GM12875 (cell line): ENCODE data around the gene CYP4Z1.
"Not testable (repeated sequence)": the region's sequence is repeated elsewhere in the genome, so short reads cannot be mapped to it uniquely, and the experiment has no call there.

ENCODE experiments used
- H3K4me3 ChIP-seq: one replicate; pipeline ENCODE4 v1.5.1; 2011; ENCODE audit warnings: low read depth, low read length, control low read depth
- TF ChIP-seq, protein P1 (sequence below): IDR thresholded peaks from 2 replicates; pipeline ENCODE4 v1.5.1; 2011; ENCODE audit warnings: low read depth, mild to moderate bottlenecking, control low read depth, inconsistent platforms, low read length, moderate library complexity, borderline replicate concordance; ENCODE audit not compliant: insufficient read depth

Gene CYP4Z1

DNA sequence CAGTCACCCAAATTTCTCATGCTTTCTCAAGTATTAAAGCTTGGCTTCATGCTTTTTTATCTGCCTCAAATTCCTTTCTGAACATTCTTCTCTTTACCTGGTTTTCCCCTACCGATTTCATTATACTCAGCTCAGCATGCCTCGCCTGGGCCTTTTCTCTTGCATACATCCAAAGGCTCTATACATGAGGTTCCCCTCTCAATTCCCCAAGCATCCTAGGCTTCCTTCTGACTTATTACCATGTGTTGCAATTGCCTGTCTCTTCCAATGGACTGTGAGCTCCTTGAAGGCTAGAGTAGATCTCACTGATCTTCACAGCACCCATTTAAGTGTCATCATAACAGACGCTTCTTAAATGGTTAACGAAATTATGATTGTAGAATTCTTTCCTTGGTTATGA is 46.1 kb downstream of the CYP4Z1 start:
- no peak overlapping the region for H3K4me3 ChIP-seq
- TF ChIP-seq, protein P1, sequence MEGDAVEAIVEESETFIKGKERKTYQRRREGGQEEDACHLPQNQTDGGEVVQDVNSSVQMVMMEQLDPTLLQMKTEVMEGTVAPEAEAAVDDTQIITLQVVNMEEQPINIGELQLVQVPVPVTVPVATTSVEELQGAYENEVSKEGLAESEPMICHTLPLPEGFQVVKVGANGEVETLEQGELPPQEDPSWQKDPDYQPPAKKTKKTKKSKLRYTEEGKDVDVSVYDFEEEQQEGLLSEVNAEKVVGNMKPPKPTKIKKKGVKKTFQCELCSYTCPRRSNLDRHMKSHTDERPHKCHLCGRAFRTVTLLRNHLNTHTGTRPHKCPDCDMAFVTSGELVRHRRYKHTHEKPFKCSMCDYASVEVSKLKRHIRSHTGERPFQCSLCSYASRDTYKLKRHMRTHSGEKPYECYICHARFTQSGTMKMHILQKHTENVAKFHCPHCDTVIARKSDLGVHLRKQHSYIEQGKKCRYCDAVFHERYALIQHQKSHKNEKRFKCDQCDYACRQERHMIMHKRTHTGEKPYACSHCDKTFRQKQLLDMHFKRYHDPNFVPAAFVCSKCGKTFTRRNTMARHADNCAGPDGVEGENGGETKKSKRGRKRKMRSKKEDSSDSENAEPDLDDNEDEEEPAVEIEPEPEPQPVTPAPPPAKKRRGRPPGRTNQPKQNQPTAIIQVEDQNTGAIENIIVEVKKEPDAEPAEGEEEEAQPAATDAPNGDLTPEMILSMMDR: no peak

DNA sequence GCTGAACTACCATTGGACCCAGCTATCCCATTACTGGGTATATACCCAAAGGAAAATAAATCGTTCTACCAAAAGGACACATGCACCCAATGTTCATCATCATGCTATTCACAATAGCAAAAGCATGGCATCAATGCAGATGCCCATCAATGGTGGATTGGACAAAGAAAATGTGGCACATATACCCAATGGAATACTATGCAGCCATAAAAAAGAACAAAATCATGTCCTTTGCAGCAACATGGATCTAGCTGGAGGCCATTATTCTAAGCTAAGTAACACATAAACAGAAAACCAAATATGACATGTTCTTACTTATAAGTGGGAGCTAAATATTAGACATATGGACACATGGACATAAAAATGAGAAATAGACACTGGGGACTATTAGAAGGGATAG is 54.0 kb downstream of the CYP4Z1 start:
- not testable (repeated sequence) for H3K4me3 ChIP-seq

DNA sequence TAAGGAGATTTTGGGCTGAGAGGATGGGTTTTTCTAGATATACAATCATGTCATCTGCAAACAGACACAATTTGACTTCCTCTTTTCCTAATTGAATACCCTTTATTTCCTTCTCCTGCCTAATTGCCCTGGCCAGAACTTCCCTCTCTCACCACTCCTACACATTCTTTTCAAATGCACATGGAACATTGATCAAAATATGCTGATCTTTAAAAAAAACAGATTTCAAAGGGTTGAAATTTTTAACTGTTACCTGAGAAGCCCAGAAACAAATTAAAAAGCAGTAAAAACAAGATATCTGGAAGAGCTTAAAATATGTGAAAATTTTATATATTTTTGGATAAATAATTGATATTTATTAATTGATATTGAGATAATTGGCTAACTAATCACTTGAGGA is 57.8 kb downstream of the CYP4Z1 start:
- H3K4me3 ChIP-seq: not testable (repeated sequence)

DNA sequence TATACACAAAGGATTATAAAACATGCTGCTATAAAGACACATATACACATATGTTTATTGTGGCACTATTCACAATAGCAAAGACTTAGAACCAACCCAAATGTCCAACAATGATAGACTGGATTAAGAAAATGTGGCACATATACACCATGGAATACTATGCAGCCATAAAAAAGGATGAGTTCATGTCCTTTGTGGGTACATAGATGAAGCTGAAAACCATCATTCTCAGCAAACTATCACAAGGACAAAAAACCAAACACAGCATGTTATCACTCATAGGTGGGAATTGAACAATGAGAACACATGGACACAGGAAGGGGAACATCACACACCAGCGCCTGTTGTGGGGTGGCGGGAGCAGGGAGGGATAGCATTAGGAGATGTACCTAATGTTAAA is 60.0 kb downstream of the CYP4Z1 start:
- H3K4me3 ChIP-seq: not testable (repeated sequence)

DNA sequence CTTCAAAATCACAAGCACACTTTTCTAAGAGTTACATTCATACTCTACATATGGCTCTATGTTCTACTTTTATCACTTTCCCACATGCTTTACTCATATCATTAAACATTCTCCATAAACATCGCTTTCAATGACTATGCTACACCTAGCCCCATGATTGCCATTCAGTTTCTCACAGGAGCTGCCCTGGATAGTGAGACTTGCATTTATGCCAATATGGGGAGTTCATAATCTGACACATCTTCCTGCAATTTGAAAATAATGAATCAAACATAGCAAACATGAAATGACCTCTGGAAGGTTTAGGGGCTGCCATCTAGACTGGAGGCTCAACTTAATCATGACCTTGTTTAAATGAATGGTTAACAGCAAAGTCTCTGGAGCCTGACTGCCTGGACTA is 61.2 kb downstream of the CYP4Z1 start:
- no peak overlapping the region for H3K4me3 ChIP-seq
- TF ChIP-seq, protein P1: no peak

DNA sequence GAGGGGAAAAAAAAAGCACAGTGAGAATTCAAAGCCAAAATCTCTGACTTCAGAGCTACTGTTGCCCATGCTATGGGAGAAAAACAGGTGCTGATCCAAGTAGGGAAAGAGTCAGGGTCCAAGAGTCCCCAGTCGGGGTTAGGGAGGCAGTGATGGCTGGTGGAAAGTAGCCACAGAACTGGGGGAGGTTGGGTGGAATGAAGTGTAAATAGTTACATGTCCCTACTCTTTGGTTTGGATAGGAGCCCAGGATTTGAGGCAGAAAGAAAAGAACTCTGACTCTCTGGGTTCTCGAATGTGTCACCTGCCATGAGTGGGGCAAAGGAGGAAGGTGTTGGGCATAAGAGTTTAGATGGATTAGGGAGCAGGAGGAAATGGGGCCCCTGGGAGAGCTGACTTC is 61.8 kb downstream of the CYP4Z1 start:
- H3K4me3 ChIP-seq: not testable (repeated sequence)

DNA sequence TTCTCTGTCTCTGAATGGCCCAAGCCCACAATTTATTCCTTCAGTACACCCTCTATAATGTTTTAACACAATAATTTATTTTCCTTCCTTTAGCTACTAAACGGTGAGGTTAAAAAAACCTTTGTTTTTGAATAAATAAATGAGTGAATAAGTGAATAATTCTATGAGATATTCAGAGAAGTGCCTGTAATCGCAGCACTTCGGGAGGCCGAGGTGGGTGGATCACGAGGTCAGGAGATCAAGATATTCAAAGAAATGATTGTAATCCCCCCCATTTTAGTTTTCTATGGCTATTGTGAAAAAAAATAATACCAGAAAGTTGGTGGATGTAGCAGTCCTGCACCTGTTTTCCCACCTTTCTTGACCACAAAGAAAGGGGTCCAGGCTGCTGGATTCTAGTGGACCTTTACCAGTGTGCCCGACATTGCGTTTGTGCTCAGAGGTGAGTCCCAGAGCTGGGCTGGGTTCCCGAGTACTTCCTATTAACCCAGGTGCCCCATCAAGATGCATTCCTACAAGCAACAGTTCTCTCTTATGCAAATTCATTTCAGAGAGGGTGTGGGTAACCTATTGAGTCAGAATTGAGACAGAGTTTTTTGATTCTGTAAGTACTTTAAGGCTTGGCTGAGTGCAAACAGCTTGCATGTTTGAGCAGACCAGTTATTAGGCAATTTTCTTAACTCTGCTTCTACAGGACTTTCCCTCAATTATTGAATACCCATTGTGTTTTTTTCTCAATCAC is 62.6 kb downstream of the CYP4Z1 start:
- not testable (repeated sequence) for H3K4me3 ChIP-seq

DNA sequence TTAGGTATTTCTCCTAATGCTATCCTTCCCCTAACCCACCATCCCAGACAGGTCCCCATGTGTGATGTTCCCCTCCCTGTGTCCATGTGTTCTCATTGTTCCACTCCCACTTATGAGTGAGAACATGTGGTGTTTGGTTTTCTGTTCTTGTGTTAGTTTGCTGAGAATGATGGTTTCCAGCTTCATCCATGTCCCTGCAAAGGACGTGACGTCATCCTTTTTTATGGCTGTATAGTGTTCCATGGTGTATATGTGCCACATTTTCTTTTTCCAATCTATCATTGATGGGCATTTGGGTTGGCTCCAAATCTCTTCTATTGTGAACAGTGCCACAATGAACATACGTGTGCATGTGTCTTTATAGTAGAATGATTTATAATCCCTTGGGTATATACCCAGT is 65.6 kb downstream of the CYP4Z1 start:
- not testable (repeated sequence) for H3K4me3 ChIP-seq

DNA sequence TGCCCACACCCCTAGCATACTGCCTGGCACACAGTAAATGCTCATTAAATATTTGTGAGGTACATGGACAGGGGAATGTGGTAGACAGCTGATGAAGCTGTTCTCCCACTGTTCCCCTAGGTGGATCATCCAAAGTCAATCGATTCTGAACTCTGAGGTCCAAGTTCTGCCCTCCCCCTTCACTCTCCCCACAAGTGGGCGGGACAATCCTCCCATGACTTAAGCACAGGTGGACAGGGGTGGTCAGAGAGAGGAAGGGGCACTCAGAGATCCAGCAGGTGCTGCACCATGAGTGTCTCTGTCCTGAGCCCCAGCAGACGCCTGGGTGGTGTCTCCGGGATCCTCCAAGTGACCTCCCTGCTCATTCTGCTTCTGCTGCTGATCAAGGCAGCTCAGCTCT is 70.2 kb downstream of the CYP4Z1 start, which contains the start of gene CYP4A22:
TSS of gene CYP4A22 (plus strand) at position 244 of the 400 bp plus-strand sequence. CDS start at position 289, 45 bp downstream.
- no peak within 1 kb of the TSS for H3K4me3 ChIP-seq
- TF ChIP-seq, protein P1: no peak

DNA sequence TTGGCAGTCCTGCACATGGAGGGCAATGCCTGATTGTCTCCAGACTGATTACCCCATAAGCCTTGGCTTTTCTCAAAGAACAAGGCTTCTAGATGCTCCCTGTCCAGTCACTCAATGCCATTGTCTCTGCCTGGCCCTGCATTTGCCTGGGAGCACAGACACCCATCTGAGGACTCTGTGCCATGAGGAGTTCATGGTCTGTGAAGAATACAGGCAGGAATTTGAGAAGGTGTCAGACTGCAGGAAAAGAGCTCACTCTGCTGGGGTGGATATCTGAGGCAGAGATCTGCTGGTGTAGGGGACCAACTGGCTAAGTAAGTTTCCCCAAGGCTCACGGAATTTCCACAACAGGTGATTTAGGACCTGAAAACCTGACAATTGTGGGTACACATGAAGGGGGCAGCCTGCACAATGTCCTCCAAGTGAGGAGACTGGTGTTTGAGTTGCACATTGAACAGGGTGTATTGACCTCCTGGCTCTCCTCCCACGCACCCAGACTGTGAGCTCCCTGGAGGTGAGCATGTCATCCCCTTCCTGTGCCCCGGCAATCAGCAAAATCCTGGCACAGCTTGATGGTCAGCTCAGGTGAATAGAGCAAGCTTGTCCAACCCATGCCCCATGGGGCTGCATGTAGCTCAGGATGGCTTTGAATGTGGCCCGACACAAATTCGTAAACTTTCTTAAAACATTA is 71.0 kb downstream of the CYP4Z1 start:
- no peak overlapping the region for H3K4me3 ChIP-seq
- TF ChIP-seq, protein P1: no peak

DNA sequence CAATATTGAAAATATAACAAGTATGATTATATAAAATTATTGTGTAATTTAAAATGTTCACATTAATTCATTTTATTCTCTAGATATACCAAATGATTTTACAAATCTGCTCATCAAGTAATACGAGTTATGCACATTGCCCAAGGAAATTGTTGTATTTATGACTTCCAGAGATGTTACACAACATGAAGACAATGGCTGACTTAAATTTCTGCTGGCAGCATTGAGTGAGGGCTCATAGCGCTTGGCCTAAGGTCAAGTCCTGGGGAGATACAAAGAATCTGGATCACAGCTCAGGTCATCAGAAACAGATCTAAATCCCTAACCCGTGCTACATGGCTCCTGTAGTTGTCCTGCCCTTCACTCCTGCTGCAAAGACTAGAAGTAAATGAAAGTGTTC is 73.3 kb downstream of the CYP4Z1 start:
- H3K4me3 ChIP-seq: not testable (repeated sequence)
